OCI-LY1 (cell line): ENCODE measurements around the gene WDR6.

Experiments
- EZH2 ChIP-seq: fragments of 200-600 bp; sonication (generic), shearing (Covaris generic); IDR thresholded peaks from 2 replicates; pipeline ENCODE4 v1.8.0; 2017; ENCODE audit warnings: borderline replicate concordance, mixed run types, mild to moderate bottlenecking, antibody characterized with exemption, low read length, moderate library complexity, mixed read lengths
- TF ChIP-seq, protein P1 (sequence below): fragments of 200-600 bp; sonication (generic), shearing (Covaris generic); IDR thresholded peaks from 2 replicates; pipeline ENCODE4 v1.5.1; 2017; ENCODE audit warnings: mild to moderate bottlenecking, antibody characterized with exemption, low read length, moderate library complexity, mixed read lengths

DNA sequence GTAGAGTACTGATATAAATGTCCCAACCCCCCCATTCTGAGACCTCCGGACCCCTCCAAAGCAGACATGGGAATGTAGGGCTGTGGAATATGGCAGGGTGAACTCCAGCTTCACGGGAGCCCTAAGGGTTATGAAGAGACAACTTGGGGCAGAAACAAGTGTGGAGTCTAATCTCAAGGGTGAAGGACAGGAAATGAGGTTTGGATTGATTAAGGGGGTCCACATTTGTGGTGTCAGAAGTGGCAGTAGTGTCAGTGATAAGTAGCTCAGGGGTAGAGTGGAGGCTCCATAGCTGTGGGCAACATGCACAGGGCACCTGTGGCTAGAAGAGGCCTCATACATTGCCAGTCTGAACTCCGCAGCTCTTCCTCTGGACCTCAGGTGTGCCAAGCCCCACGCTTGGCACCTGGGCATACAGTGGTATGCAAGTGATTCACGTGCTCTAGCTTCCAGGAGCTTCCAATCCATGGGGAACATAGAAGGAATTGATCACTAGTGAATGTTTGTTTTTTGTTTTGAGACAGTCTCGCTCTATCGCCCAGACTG is 21.3 kb upstream of the WDR6 start:
- TF ChIP-seq, protein P1, sequence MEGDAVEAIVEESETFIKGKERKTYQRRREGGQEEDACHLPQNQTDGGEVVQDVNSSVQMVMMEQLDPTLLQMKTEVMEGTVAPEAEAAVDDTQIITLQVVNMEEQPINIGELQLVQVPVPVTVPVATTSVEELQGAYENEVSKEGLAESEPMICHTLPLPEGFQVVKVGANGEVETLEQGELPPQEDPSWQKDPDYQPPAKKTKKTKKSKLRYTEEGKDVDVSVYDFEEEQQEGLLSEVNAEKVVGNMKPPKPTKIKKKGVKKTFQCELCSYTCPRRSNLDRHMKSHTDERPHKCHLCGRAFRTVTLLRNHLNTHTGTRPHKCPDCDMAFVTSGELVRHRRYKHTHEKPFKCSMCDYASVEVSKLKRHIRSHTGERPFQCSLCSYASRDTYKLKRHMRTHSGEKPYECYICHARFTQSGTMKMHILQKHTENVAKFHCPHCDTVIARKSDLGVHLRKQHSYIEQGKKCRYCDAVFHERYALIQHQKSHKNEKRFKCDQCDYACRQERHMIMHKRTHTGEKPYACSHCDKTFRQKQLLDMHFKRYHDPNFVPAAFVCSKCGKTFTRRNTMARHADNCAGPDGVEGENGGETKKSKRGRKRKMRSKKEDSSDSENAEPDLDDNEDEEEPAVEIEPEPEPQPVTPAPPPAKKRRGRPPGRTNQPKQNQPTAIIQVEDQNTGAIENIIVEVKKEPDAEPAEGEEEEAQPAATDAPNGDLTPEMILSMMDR = no peak
- TF ChIP-seq EZH2 = no peak
